Measurements from ENCODE around the gene AZU1. TPM values are rescaled to one million over a fixed set of nuclear protein-coding genes. Genes with fewer than 3 reads are reported as not detected.
"Not testable (repeated sequence)": the region's sequence is repeated elsewhere in the genome, so short reads cannot be mapped to it uniquely, and the experiment has no call there.

Gene AZU1
- total and polyA plus RNA-seq, 2 experiments from 2014 or later, result 1.5 to 5.7 TPM

DNA sequence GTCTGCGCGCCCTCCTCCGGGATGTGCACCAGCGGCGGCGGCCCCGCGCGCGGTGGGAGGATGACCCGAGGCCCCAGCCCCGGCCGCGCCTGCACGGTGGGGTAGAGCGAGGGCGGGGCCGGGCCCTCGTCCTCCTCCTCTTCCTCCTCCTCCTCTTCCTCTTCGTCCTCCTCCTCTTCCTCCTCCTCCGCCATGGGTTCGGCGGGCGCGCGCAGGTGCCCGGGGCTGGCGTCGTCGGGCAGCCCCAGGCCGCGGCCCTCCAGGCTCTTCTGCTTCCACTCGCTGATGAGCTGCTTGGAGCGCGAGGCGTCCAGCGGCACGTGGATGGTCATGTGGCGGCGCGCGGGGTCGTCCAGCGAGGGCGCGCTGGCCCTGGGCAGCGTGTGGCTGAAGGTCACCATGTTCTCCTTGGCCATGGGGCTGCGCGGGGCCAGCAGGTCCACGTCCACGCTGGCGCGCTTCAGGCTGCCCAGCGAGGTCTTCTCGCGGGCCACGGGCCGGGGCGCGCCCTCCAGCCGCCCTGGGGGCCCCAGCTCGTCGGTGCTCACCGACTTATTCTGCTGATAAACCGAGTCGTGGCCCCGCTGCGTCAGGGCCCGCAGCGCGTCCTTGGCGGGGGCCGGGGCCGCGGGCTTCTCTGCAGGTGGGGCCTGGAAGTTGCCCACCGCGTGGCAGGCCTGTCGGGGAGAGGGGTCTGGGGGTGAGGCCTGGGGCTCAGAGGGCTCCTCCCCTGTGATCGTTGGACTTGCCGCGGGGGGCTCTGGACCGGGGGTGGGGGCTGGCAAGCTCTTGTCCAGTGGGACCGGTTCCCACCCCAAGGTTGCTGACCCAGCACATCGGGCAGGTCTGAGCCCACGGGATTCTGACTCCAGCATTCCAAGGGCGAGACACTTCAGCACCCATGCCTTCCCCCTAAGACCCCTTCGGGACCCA is 14.2 kb upstream of the AZU1 start:
- Histone ChIP-seq H3K36me3 (peaks cover 46% of the 10 kb centered on the region), H3K4me3 (no peak overlapping the region), H3K27ac (no peak overlapping the region), H3K27me3 (no peaks in the 10 kb centered on the region), H3K9me3 (ENCODE audit: low read depth) (no peaks in the 10 kb centered on the region), H3K4me1 (ENCODE audit: low read depth) (no peaks in the 10 kb centered on the region)
- no peak for DNase-seq (ENCODE audit: low read depth in 1 of 2, low spot score in 1 of 2)
- TF ChIP-seq, protein P1, sequence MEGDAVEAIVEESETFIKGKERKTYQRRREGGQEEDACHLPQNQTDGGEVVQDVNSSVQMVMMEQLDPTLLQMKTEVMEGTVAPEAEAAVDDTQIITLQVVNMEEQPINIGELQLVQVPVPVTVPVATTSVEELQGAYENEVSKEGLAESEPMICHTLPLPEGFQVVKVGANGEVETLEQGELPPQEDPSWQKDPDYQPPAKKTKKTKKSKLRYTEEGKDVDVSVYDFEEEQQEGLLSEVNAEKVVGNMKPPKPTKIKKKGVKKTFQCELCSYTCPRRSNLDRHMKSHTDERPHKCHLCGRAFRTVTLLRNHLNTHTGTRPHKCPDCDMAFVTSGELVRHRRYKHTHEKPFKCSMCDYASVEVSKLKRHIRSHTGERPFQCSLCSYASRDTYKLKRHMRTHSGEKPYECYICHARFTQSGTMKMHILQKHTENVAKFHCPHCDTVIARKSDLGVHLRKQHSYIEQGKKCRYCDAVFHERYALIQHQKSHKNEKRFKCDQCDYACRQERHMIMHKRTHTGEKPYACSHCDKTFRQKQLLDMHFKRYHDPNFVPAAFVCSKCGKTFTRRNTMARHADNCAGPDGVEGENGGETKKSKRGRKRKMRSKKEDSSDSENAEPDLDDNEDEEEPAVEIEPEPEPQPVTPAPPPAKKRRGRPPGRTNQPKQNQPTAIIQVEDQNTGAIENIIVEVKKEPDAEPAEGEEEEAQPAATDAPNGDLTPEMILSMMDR (IDR thresholded peaks at IDR 0.05; ENCODE audit: low read depth, low read length), result no peak

DNA sequence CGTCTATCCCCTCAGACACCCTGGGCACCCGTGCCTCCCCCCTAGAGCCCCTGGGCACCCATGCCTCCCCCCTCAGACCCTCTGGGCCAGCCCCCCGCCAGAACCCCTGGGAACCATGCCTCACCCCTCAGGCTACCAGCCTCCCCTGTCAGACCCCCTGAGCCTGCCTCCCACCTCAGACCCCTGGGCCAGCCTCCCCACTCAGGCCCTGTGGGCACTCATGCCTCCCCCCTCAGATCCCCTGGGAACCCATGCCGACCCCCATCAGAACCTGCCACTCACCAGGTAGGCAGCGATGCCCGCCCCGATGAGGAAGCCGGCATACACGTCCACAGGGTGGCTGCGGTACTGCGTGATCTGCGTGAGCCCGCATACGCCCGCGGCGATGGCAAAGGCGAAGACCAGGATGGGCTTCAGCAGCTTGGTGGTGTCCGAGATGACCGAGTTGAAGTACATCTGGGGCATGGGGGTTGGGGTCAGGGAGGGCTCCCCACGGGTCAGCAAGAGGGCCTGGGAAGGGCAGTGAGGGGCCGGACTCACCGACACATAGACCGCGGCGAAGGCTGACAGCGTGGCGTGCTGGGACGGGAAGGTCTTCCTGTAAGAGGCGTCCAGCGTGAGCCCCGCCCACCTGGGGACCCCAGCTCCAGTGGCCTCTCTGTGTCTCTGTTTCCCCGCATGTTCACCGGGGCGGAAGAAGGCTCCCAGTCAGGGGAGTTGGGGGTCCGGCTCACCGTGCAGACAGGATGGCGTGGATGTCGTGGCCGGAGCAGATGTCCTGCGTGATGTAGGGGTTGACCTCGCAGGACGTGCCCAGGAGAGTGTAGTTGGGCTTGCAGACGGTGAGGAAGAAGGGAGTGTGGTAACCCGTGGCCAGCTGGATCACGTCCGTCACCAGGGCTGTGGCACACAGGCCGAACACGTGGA is 13.2 kb upstream of the AZU1 start:
- no peaks in the 10 kb centered on the region for H3K27me3 ChIP-seq
- H3K9me3 ChIP-seq (ENCODE audit: low read depth), result no peaks in the 10 kb centered on the region
- peaks cover 37% of the 10 kb centered on the region for H3K36me3 ChIP-seq
- TF ChIP-seq, protein P1 (IDR thresholded peaks at IDR 0.05; ENCODE audit: low read depth, low read length), result no peak
- DNase-seq (ENCODE audit: low read depth in 1 of 2, low spot score in 1 of 2), result no peak
- H3K27ac ChIP-seq, result no peak overlapping the region
- no peak overlapping the region for H3K4me3 ChIP-seq
- H3K4me1 ChIP-seq (ENCODE audit: low read depth), result no peaks in the 10 kb centered on the region

DNA sequence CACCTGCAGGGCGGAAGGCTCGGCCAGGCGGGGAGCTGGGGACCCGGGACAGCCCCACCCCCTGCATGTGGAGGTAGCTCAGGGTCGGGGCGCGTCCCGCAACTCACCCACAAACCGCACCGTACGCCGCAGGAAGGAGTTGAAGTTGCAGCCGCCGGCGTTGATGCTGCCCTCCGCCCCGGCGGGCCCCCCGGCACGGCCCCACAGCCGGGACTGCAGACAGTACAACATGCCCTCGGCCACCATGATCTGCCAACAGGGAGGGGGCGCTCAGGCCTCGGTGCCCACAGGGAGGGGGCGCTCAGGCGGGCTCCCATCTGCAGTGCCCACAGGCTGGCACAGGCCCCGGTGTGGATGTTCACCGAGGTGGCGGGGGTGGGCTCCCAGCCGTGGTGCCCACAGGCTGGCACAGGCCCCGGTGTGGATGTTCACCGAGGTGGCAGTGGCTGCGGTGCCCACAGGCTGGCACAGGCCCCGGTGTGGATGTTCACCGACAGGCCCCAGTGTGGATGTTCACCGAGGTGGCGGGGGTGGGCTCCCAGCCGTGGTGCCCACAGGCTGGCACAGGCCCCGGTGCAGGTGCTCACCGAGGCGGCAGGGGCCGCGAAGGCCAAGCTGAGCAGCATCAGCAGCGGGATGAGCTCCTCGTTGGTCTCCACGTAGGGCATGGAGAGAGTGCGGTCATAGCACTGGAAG is 12.4 kb upstream of the AZU1 start:
- Histone ChIP-seq H3K4me3 (no peak overlapping the region), H3K36me3 (peaks cover 29% of the 10 kb centered on the region), H3K4me1 (ENCODE audit: low read depth) (no peaks in the 10 kb centered on the region), H3K9me3 (ENCODE audit: low read depth) (no peaks in the 10 kb centered on the region), H3K27me3 (no peaks in the 10 kb centered on the region), H3K27ac (no peak overlapping the region)
- TF ChIP-seq, protein P1 (IDR thresholded peaks at IDR 0.05; ENCODE audit: low read depth, low read length), result no peak
- no peak for DNase-seq (ENCODE audit: low read depth in 1 of 2, low spot score in 1 of 2)

DNA sequence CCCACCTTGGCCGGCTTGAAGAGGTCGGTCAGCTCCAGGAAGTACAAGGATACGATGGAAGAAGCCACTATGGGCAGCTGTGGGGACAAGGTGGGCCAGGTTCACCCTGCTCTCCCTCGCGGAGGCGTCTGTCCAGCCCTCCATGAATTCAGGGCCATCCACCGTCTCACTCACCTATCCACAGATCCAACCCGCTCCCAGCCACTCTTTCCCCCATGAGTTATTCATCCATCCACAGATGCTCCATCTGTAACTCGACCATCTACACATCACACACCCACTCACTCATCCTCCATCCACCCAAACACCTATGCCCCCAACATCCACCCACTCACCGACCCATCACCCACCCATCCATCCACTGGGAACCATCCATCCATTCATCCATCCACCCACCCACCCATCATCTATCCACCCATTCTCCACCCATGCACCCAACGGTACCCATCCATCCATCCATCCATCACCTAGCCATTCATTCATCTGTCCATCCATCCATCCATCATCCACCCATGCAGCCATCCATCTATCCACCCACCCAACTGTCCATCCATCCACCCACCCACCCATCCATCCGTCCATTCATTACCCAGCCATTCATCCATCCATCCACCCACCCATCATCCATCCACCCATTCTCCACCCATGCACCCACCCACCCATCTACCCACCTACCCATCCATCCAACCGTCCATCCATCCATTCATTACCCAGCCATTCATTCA is 11.7 kb upstream of the AZU1 start:
- no peak for DNase-seq (ENCODE audit: low read depth in 1 of 2, low spot score in 1 of 2)
- Histone ChIP-seq H3K27ac (no peak overlapping the region), H3K4me3 (no peak overlapping the region), H3K9me3 (ENCODE audit: low read depth) (no peaks in the 10 kb centered on the region), H3K36me3 (peaks cover 22% of the 10 kb centered on the region), H3K4me1 (ENCODE audit: low read depth) (no peaks in the 10 kb centered on the region), H3K27me3 (no peaks in the 10 kb centered on the region)
- TF ChIP-seq, protein P1 (IDR thresholded peaks at IDR 0.05; ENCODE audit: low read depth, low read length), result no peak

DNA sequence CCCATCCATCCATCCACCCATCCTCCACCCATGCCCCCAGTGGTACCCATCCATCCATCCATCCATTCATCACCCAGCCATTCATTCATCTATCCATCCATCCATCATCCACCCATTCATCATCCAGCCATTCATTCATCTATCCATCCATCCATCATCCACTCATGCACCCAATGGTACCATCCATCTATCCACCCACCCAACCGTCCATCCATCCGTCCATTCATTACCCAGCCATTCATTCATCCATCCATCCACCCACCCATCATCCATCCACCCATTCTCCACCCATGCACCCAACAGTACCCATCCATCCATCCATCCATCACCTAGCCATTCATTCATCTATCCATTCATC is 11.2 kb upstream of the AZU1 start:
- Histone ChIP-seq H3K36me3 (peaks cover 16% of the 10 kb centered on the region), H3K27me3 (no peaks in the 10 kb centered on the region), H3K4me1 (ENCODE audit: low read depth) (no peaks in the 10 kb centered on the region), H3K9me3 (ENCODE audit: low read depth) (no peaks in the 10 kb centered on the region), H3K27ac (no peak overlapping the region), H3K4me3 (no peak overlapping the region)
- TF ChIP-seq, protein P1 (IDR thresholded peaks at IDR 0.05; ENCODE audit: low read depth, low read length), result no peak
- DNase-seq (ENCODE audit: low read depth in 1 of 2, low spot score in 1 of 2), result no peak

DNA sequence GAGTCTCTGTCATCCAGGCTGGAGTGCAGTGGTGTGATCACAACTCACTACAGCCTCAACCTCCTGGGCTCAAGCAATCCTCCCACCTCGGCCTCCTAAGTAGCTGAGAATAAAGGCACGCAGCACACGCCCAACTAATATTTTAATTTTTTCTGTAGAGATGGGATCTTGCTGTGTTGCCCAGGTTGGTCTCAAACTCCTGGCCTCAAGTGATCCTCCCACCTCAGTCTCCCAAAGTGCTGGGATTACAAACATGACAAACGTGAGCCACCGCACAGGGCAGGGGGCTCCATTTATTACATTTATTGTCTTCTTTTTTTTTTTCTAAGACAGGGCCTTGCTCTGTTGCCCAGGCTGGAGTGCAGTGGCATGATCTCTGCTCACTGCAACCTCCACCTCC is 7.4 kb upstream of the AZU1 start:
- not testable (repeated sequence) for DNase-seq (ENCODE audit: low read depth in 1 of 2, low spot score in 1 of 2); H3K4me3 ChIP-seq; H3K27me3 ChIP-seq; H3K36me3 ChIP-seq; H3K9me3 ChIP-seq (ENCODE audit: low read depth); H3K4me1 ChIP-seq (ENCODE audit: low read depth); H3K27ac ChIP-seq
